AG09319 (cell line): Measurements from ENCODE around the gene RNGTT.

Source experiments
- DNase-seq: peaks from one replicate; pipeline ENCODE4 v3.0.0-alpha.2; 2010; ENCODE audit warnings: low read depth; ENCODE audit errors: extremely low read depth
- TF ChIP-seq, protein P1 (sequence below): IDR thresholded peaks from 2 replicates; pipeline ENCODE4 v1.5.1; 2011; ENCODE audit warnings: low read depth, mild to moderate bottlenecking, inconsistent platforms, low read length, moderate library complexity

Gene RNGTT

DNA sequence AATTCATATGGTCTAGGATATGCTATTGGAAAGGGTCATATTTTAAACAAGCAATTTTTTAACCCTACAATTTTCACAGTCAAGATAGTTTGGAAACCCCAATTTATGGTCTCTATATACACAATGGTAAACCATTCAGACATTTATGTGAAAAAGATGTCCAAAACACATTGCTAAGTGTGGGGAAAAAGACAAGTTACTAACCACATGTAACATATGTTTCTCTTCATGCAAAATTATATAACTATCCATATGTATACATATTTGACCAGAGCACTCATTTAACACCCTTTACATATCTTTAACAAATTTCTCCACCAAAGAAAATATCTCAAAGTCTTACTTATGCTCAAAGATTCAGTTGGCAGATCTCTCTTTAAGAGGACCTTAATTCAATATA, 110.6 kb downstream of the RNGTT start:
- TF ChIP-seq, protein P1, sequence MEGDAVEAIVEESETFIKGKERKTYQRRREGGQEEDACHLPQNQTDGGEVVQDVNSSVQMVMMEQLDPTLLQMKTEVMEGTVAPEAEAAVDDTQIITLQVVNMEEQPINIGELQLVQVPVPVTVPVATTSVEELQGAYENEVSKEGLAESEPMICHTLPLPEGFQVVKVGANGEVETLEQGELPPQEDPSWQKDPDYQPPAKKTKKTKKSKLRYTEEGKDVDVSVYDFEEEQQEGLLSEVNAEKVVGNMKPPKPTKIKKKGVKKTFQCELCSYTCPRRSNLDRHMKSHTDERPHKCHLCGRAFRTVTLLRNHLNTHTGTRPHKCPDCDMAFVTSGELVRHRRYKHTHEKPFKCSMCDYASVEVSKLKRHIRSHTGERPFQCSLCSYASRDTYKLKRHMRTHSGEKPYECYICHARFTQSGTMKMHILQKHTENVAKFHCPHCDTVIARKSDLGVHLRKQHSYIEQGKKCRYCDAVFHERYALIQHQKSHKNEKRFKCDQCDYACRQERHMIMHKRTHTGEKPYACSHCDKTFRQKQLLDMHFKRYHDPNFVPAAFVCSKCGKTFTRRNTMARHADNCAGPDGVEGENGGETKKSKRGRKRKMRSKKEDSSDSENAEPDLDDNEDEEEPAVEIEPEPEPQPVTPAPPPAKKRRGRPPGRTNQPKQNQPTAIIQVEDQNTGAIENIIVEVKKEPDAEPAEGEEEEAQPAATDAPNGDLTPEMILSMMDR: no peak
- no peak for DNase-seq

DNA sequence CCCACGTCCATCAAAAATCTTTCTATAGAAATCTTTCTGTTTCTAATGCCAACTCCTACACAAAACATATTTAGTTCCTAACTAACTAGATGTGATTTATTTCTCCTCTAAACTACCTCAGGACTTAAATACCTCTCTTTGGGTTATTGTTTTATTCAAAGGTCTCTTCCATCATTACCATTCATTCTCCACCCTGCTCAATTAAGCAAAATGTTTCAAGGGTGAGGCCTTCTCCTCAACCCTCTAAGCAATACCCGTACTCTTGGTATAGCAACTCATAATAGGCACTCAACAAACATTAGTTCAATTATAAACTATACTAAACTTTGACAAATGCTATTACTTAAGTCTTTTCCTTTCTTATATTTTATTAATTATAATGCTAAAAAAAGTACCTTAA, 111.4 kb downstream of the RNGTT start:
- TF ChIP-seq, protein P1: no peak
- DNase-seq: no peak

DNA sequence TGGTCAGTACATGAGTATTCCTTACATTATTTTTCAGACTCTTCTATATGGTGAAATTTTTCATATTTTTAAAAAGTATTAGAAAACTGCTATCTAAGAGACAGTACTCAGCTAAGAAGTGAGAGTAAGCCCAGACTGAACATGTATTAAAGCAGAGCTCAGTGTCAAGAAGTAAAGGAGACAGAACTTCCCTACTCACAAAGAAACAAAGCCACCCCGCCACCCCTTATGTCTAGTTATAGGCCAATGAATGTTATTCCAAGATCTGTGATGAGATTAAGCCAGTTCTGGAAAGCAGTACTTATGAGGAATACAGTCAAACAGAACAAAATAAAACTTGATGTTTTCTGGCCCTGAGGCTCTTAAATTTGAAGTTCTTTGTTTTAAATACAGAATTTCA, 114.5 kb downstream of the RNGTT start:
- TF ChIP-seq, protein P1: no peak
- DNase-seq: no peak

DNA sequence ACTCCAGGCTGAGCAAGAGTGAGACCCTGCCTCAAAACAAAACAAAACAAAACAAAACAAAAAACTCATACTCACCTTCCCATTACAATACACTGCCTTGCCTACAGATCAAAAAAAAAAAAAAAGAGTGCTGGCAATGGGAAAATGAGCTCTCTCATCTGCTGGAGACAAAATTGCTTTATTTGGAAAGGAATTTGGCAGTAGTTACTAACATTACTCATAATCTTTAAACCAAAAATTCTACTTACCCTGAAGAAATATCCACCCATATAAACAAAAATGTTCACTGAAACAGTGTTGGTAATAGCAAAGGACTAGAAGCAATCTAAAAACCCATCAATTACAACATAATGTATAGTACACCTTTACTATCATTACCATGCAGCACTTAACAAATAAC, 120.4 kb downstream of the RNGTT start:
- TF ChIP-seq, protein P1: no peak
- peak; percentile 65 for DNase-seq

DNA sequence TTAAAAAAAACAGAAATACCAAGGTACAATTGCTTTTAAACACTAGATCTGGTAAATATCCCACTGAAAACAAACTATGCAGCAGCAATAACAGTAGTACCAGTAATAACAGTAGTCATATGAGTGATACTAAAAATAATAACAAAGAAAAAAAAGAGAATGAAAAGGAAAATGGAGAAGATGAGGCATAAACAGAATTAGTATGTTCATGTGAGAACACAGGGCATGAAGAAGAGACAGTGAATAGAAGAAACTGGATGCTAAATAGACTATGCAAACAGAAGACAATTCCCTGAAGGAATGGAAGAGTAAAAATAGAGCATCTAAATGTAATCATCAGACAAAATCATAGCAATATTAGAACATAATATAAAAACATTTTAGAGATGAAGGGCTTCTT, 121.1 kb downstream of the RNGTT start:
- TF ChIP-seq, protein P1: no peak
- DNase-seq: no peak

DNA sequence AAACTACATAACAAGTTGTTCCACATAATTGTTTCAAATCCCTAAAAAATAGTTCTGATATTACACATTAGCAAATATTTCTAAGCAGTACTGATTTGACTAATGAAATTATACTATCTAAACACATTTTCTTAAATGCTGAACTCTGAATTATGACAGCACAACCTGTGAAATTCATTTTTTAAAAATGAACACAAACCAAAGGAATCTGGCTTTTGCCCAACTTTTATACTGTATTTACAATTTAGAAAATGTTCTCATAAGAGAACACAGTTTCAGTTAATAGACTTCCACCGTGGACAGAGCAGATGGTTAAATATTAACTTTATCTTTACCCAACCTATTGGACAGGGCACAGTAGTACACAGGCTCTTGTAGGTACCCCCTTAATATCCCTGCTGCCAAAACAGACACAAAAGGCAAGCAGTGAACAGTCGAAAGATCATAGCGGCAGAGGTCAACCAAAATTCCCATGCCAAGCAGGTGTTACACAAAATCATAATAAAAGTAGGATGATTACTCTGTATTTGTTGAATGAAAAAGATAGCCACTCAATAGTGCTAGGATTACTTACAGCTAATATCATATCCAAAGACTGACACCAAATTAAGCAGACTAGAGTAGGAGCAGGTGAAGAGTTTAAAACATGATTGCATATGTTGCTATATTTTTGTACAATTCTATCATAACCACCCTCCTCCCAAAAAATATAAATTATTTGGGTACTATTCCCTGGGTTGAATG, 122.5 kb downstream of the RNGTT start:
- no peak for DNase-seq
- TF ChIP-seq, protein P1: no peak

DNA sequence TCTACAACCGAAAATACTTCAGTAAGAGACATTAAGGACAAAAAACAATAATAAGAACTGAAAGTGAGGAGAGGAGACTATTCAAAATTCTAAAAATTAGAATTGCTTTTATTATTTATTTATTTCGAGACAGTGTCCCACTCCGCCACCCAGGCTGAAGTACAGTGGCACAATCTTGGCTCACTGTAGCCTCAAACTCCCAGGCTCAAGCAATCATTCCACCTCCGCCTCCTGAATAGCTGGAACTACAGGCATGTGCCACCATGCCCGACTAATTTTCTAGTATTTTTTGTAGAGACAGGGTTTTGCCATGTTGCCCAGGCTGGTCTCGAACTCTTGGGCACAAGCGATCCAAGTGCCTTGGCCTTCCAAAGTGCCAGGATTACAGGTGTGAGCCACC, 123.1 kb downstream of the RNGTT start:
- no peak for DNase-seq
- TF ChIP-seq, protein P1: no peak
